Peyer's patch (tissue), 4 donors: ENCODE measurements around the gene CCL19. TPM values are rescaled to one million over a fixed set of nuclear protein-coding genes. Genes with fewer than 3 reads are reported as not detected.
"Not testable (repeated sequence)": the region's sequence is repeated elsewhere in the genome, so short reads cannot be mapped to it uniquely, and the experiment has no call there.

Experiments
- DNase-seq, 3 donors: peaks; one replicate each; pipeline ENCODE4 v3.0.0-alpha.2; 2017 to 2019
- H3K27ac ChIP-seq, 4 donors: fragments of 200-600 bp; sonication (generic); one replicate each; pipeline ENCODE4 v1.5.1; 2016 to 2019
- H3K27me3 ChIP-seq, 2 donors: fragments of 200-600 bp; sonication (generic); one replicate each; pipeline ENCODE4 v1.5.1; 2019
- H3K36me3 ChIP-seq, 3 donors: fragments of 200-600 bp; sonication (generic); one replicate each; pipeline ENCODE4 v1.5.1; 2016 to 2019
- H3K4me1 ChIP-seq, 4 donors: fragments of 200-600 bp; sonication (generic); one replicate each; pipeline ENCODE4 v1.5.1; 2016 to 2019
- H3K4me3 ChIP-seq, 4 donors: fragments of 200-600 bp; sonication (generic); 1 replicate in 3 of 4; 2 replicates in 1 of 4; pipeline ENCODE4 v1.5.1; 2016 to 2019; ENCODE audit warnings: mild to moderate bottlenecking in 1 of 4
- H3K9me3 ChIP-seq, 4 donors: fragments of 200-600 bp; sonication (generic); one replicate each; pipeline ENCODE4 v1.5.1; 2016 to 2019; ENCODE audit warnings: mild to moderate bottlenecking in 1 of 4
- CTCF ChIP-seq, 6 experiments: fragments of 450-650 bp in 4 of 6; fragments of 200-600 bp in 2 of 6; sonication (generic) in 1 of 6; IDR thresholded peaks; one replicate each; pipeline ENCODE4 v1.5.1; 2017 to 2019; ENCODE audit warnings: antibody characterized with exemption in 6 of 6, mild to moderate bottlenecking in 3 of 6, moderate library complexity in 1 of 6
- POLR2A ChIP-seq, 2 donors: fragments of 450-650 bp; IDR thresholded peaks; one replicate each; pipeline ENCODE4 v1.5.1; 2017; ENCODE audit warnings: antibody characterized with exemption in 2 of 2, mild to moderate bottlenecking in 2 of 2, moderate library complexity in 2 of 2
- total RNA-seq, 4 donors: library from RNA; depleted of rRNA; stranded (reverse); fragments of >200 nt; gene quantifications; one replicate each; pipeline ENCODE4 v1.1.0, GENCODE V29; 2016

Gene CCL19
- total RNA-seq, 4 donors from 2014 or later = not detected

- Histone ChIP-seq H3K4me1 (no peaks in the 10 kb centered on the region), H3K36me3 (no peaks in the 10 kb centered on the region), H3K9me3 (no peaks in the 10 kb centered on the region), H3K4me3 (no peak overlapping the region), H3K27me3 (no peaks in the 10 kb centered on the region), H3K27ac (no peak overlapping the region)
- TF ChIP-seq CTCF (IDR thresholded peaks at IDR 0.05) = no peak
- no peak for TF ChIP-seq POLR2A (IDR thresholded peaks at IDR 0.05)
- DNase-seq = no peak
Measured at GRCh38 chr9:34732478-34732877, 41.4 kb upstream of the CCL19 start.

GRCh38 chr9:34723141-34723540 lies 32.1 kb upstream of the CCL19 start:
- Histone ChIP-seq H3K36me3 (no peaks in the 10 kb centered on the region), H3K4me1 (no peaks in the 10 kb centered on the region), H3K27ac (no peak overlapping the region), H3K4me3 (no peak overlapping the region), H3K9me3 (no peaks in the 10 kb centered on the region), H3K27me3 (no peaks in the 10 kb centered on the region)
- TF ChIP-seq CTCF (IDR thresholded peaks at IDR 0.05) (no peak), POLR2A (IDR thresholded peaks at IDR 0.05) (no peak)
- no peak for DNase-seq

GRCh38 chr9:34719769-34720025 lies 28.6 kb upstream of the CCL19 start:
- H3K9me3 ChIP-seq, H3K27ac ChIP-seq, DNase-seq: not testable (repeated sequence)

GRCh38 chr9:34719021-34719768 lies 28.1 kb upstream of the CCL19 start:
- no peaks in the 10 kb centered on the region for H3K36me3 ChIP-seq

More at GRCh38 chr9:34719769-34720025, 28.6 kb upstream of the CCL19 start:
- H3K4me1 ChIP-seq, H3K36me3 ChIP-seq, H3K4me3 ChIP-seq, H3K27me3 ChIP-seq: not testable (repeated sequence)

GRCh38 chr9:34717996-34718614 lies 27.0 kb upstream of the CCL19 start:
- H3K4me1 ChIP-seq = no peaks in the 10 kb centered on the region
- TF ChIP-seq CTCF (IDR thresholded peaks at IDR 0.05) (no peak), POLR2A (IDR thresholded peaks at IDR 0.05) (no peak)
- H3K4me3 ChIP-seq = no peak overlapping the region
- no peak overlapping the region for H3K27ac ChIP-seq
- DNase-seq = no peak
- no peaks in the 10 kb centered on the region for H3K36me3 ChIP-seq
- H3K27me3 ChIP-seq = no peaks in the 10 kb centered on the region
- H3K9me3 ChIP-seq = no peaks in the 10 kb centered on the region

More at GRCh38 chr9:34719021-34719768, 28.1 kb upstream of the CCL19 start:
- Histone ChIP-seq H3K27ac (no peak overlapping the region), H3K4me1 (no peaks in the 10 kb centered on the region), H3K4me3 (no peak overlapping the region), H3K9me3 (no peaks in the 10 kb centered on the region), H3K27me3 (no peaks in the 10 kb centered on the region)
- no peak for TF ChIP-seq CTCF (IDR thresholded peaks at IDR 0.05)
- no peak for DNase-seq

- TF ChIP-seq POLR2A (IDR thresholded peaks at IDR 0.05) = no peak
- TF ChIP-seq CTCF (IDR thresholded peaks at IDR 0.05) = no peak
- no peak for DNase-seq
- no peaks in the 10 kb centered on the region for H3K27me3 ChIP-seq
- H3K4me1 ChIP-seq = no peaks in the 10 kb centered on the region
- no peaks in the 10 kb centered on the region for H3K9me3 ChIP-seq
- no peak overlapping the region for H3K27ac ChIP-seq
- H3K36me3 ChIP-seq = no peaks in the 10 kb centered on the region
- H3K4me3 ChIP-seq = no peak overlapping the region
Measured at GRCh38 chr9:34716711-34717110, 25.6 kb upstream of the CCL19 start.
